ENCODE data around the gene FBXW12. TPM values are rescaled to one million over a fixed set of nuclear protein-coding genes. Genes with fewer than 3 reads are reported as not detected.

FBXW12 gene
- total and polyA plus RNA-seq, 2 of the 8 experiments (the other 6 are each of a cell fraction or from before 2014, with no cell fraction given) = 0.35 to 0.85 TPM

GRCh38 chr3:48410205-48411040 is 38.4 kb downstream of the FBXW12 start (continued):
- TF ChIP-seq, protein P1, sequence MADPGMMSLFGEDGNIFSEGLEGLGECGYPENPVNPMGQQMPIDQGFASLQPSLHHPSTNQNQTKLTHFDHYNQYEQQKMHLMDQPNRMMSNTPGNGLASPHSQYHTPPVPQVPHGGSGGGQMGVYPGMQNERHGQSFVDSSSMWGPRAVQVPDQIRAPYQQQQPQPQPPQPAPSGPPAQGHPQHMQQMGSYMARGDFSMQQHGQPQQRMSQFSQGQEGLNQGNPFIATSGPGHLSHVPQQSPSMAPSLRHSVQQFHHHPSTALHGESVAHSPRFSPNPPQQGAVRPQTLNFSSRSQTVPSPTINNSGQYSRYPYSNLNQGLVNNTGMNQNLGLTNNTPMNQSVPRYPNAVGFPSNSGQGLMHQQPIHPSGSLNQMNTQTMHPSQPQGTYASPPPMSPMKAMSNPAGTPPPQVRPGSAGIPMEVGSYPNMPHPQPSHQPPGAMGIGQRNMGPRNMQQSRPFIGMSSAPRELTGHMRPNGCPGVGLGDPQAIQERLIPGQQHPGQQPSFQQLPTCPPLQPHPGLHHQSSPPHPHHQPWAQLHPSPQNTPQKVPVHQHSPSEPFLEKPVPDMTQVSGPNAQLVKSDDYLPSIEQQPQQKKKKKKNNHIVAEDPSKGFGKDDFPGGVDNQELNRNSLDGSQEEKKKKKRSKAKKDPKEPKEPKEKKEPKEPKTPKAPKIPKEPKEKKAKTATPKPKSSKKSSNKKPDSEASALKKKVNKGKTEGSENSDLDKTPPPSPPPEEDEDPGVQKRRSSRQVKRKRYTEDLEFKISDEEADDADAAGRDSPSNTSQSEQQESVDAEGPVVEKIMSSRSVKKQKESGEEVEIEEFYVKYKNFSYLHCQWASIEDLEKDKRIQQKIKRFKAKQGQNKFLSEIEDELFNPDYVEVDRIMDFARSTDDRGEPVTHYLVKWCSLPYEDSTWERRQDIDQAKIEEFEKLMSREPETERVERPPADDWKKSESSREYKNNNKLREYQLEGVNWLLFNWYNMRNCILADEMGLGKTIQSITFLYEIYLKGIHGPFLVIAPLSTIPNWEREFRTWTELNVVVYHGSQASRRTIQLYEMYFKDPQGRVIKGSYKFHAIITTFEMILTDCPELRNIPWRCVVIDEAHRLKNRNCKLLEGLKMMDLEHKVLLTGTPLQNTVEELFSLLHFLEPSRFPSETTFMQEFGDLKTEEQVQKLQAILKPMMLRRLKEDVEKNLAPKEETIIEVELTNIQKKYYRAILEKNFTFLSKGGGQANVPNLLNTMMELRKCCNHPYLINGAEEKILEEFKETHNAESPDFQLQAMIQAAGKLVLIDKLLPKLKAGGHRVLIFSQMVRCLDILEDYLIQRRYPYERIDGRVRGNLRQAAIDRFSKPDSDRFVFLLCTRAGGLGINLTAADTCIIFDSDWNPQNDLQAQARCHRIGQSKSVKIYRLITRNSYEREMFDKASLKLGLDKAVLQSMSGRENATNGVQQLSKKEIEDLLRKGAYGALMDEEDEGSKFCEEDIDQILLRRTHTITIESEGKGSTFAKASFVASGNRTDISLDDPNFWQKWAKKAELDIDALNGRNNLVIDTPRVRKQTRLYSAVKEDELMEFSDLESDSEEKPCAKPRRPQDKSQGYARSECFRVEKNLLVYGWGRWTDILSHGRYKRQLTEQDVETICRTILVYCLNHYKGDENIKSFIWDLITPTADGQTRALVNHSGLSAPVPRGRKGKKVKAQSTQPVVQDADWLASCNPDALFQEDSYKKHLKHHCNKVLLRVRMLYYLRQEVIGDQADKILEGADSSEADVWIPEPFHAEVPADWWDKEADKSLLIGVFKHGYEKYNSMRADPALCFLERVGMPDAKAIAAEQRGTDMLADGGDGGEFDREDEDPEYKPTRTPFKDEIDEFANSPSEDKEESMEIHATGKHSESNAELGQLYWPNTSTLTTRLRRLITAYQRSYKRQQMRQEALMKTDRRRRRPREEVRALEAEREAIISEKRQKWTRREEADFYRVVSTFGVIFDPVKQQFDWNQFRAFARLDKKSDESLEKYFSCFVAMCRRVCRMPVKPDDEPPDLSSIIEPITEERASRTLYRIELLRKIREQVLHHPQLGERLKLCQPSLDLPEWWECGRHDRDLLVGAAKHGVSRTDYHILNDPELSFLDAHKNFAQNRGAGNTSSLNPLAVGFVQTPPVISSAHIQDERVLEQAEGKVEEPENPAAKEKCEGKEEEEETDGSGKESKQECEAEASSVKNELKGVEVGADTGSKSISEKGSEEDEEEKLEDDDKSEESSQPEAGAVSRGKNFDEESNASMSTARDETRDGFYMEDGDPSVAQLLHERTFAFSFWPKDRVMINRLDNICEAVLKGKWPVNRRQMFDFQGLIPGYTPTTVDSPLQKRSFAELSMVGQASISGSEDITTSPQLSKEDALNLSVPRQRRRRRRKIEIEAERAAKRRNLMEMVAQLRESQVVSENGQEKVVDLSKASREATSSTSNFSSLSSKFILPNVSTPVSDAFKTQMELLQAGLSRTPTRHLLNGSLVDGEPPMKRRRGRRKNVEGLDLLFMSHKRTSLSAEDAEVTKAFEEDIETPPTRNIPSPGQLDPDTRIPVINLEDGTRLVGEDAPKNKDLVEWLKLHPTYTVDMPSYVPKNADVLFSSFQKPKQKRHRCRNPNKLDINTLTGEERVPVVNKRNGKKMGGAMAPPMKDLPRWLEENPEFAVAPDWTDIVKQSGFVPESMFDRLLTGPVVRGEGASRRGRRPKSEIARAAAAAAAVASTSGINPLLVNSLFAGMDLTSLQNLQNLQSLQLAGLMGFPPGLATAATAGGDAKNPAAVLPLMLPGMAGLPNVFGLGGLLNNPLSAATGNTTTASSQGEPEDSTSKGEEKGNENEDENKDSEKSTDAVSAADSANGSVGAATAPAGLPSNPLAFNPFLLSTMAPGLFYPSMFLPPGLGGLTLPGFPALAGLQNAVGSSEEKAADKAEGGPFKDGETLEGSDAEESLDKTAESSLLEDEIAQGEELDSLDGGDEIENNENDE (IDR thresholded peaks at IDR 0.05; ENCODE audit: insufficient replicate concordance, low read length) = no peak
- TF ChIP-seq POLR2A (IDR thresholded peaks at IDR 0.05; ENCODE audit: control extremely low read depth in 1 of 2, low read depth in 2 of 2, low read length in 2 of 2) (no peak), FOSL1 (IDR thresholded peaks at IDR 0.05; ENCODE audit: insufficient read depth, low read depth, low read length) (no peak), SP1 (IDR thresholded peaks at IDR 0.05; ENCODE audit: low read depth, low read length) (no peak), CTBP2 (IDR thresholded peaks at IDR 0.05; ENCODE audit: borderline replicate concordance, insufficient read depth, insufficient read length, low read length) (no peak), NRF1 (IDR thresholded peaks at IDR 0.05; ENCODE audit: low read depth, low read length) (no peak), SRF (IDR thresholded peaks at IDR 0.05; ENCODE audit: low read depth, low read length) (no peak)

All from H1 (cell line).